ENCODE measurements around the gene RPL7L1. TPM values are rescaled to one million over a fixed set of nuclear protein-coding genes. Genes with fewer than 3 reads are reported as not detected.

Gene RPL7L1
- total and polyA plus RNA-seq, 8 donors: 64.6 to 122 (median 111) TPM

- no peak for TF ChIP-seq CTCF (IDR thresholded peaks at IDR 0.05)
- DNase-seq (peak in 1 of 4 donors; percentile 41), ATAC-seq (no peak)
- intact Hi-C loops (cut with DNase I): no loop called here
- Histone ChIP-seq H3K9me3 (no peaks in the 10 kb centered on the region), H3K4me3 (no peak overlapping the region), H3K27ac (no peak overlapping the region), H3K27me3 (no peaks in the 10 kb centered on the region), H3K4me1 (peaks cover 0 to 31% of the 10 kb centered on the region in 2 donors), H3K36me3 (peaks cover 0 to 89% of the 10 kb centered on the region in 2 donors)
Measured at GRCh38 chr6:42937548-42938427, 58.4 kb downstream of the RPL7L1 start.

- no peak overlapping the region for H3K27ac ChIP-seq
- H3K27me3 ChIP-seq: no peaks in the 10 kb centered on the region
- H3K4me1 ChIP-seq: peaks cover 0 to 25% of the 10 kb centered on the region in 2 donors
- DNase-seq: no peak
- ATAC-seq: no peak
- H3K36me3 ChIP-seq: peaks cover 0 to 96% of the 10 kb centered on the region in 2 donors
- no peaks in the 10 kb centered on the region for H3K9me3 ChIP-seq
- H3K4me3 ChIP-seq: no peak overlapping the region
- no peak for TF ChIP-seq CTCF (IDR thresholded peaks at IDR 0.05)
- intact Hi-C loops (cut with DNase I): no loop called here
Measured at GRCh38 chr6:42938428-42938796, 59.0 kb downstream of the RPL7L1 start.

- Histone ChIP-seq H3K36me3 (peaks cover 0 to 100% of the 10 kb centered on the region in 2 donors), H3K4me3 (no peak overlapping the region), H3K9me3 (no peaks in the 10 kb centered on the region), H3K27me3 (no peaks in the 10 kb centered on the region), H3K27ac (no peak overlapping the region), H3K4me1 (peaks cover 0 to 17% of the 10 kb centered on the region in 2 donors)
- DNase-seq (peak in 1 of 4 donors; percentile 39), ATAC-seq (no peak)
- intact Hi-C loops (cut with DNase I): no loop called here
- TF ChIP-seq CTCF (IDR thresholded peaks at IDR 0.05): no peak
Measured at GRCh38 chr6:42938987-42939809, 59.8 kb downstream of the RPL7L1 start.

Other genes starting within 250 kb of the RPL7L1 start
- 1 to 10 TPM; 1.7 to 1.9 TPM for gene PRPH2, start 157.0 kb upstream of the RPL7L1 start, total RNA-seq
- gene PRPH2, start 157.0 kb upstream of the RPL7L1 start, polyA plus RNA-seq (ENCODE audit: insufficient read length in 6 of 6): 1 to 10 TPM; 2.7 to 5.6 (median 4.8) TPM
- 10 to 100 TPM; 16.8 to 20.4 TPM for gene TBCC, start 133.5 kb upstream of the RPL7L1 start, total RNA-seq
- 10 to 100 TPM; 15.6 to 19.2 (median 18.3) TPM for gene TBCC, start 133.5 kb upstream of the RPL7L1 start, polyA plus RNA-seq (ENCODE audit: insufficient read length in 6 of 6)
- gene BICRAL, start 97.6 kb upstream of the RPL7L1 start, total RNA-seq: 10 to 100 TPM; 12.6 to 15.9 TPM
- 10 to 100 TPM; 17.6 to 20.0 (median 19.2) TPM for gene BICRAL, start 97.6 kb upstream of the RPL7L1 start, polyA plus RNA-seq (ENCODE audit: insufficient read length in 6 of 6)
- 1 to 10 TPM; 2.0 to 2.1 TPM for gene PTCRA, start 36.4 kb downstream of the RPL7L1 start, total RNA-seq
- gene PTCRA, start 36.4 kb downstream of the RPL7L1 start, polyA plus RNA-seq (ENCODE audit: insufficient read length in 6 of 6): under 1 TPM in 5 of 6 donors, not detected in 1; 0.38 to 0.79 (median 0.58) TPM
- gene CNPY3, start 49.9 kb downstream of the RPL7L1 start, total RNA-seq: 10 to 100 TPM; 71.4 to 74.1 TPM
- gene CNPY3, start 49.9 kb downstream of the RPL7L1 start, polyA plus RNA-seq (ENCODE audit: insufficient read length in 6 of 6): 10 to 100 TPM; 59.2 to 72.1 (median 63.2) TPM
- gene GNMT, start 81.1 kb downstream of the RPL7L1 start, total RNA-seq: 1 to 10 TPM in 1 of 2 donors, under 1 TPM in 1; 0.86 to 1.0 TPM
- gene GNMT, start 81.1 kb downstream of the RPL7L1 start, polyA plus RNA-seq (ENCODE audit: insufficient read length in 6 of 6): 1 to 10 TPM in 2 of 6 donors, under 1 TPM in 4; 0.79 to 2.3 (median 0.96) TPM
- 10 to 100 TPM; 23.2 to 25.2 TPM for gene PEX6, start 99.6 kb downstream of the RPL7L1 start, total RNA-seq
- 10 to 100 TPM; 15.2 to 27.1 (median 18.1) TPM for gene PEX6, start 99.6 kb downstream of the RPL7L1 start, polyA plus RNA-seq (ENCODE audit: insufficient read length in 6 of 6)
- 10 to 100 TPM; 30.0 to 35.0 TPM for gene PPP2R5D, start 105.0 kb downstream of the RPL7L1 start, total RNA-seq
- 10 to 100 TPM; 56.8 to 76.3 (median 63.3) TPM for gene PPP2R5D, start 105.0 kb downstream of the RPL7L1 start, polyA plus RNA-seq (ENCODE audit: insufficient read length in 6 of 6)
- 10 to 100 TPM; 42.7 to 52.1 TPM for gene MEA1, start 134.3 kb downstream of the RPL7L1 start, total RNA-seq
- 10 to 100 TPM; 73.4 to 82.6 (median 77.5) TPM for gene MEA1, start 134.3 kb downstream of the RPL7L1 start, polyA plus RNA-seq (ENCODE audit: insufficient read length in 6 of 6)
- gene KLHDC3, start 134.6 kb downstream of the RPL7L1 start, total RNA-seq: 10 to 100 TPM; 50.5 to 65.4 TPM
- 100 to 1,000 TPM in 3 of 6 donors, 10 to 100 TPM in 3; 95.3 to 110 (median 103) TPM for gene KLHDC3, start 134.6 kb downstream of the RPL7L1 start, polyA plus RNA-seq (ENCODE audit: insufficient read length in 6 of 6)
- gene RRP36, start 142.0 kb downstream of the RPL7L1 start, total RNA-seq: 10 to 100 TPM; 43.3 to 53.5 TPM
- gene RRP36, start 142.0 kb downstream of the RPL7L1 start, polyA plus RNA-seq (ENCODE audit: insufficient read length in 6 of 6): 10 to 100 TPM; 48.0 to 55.2 (median 50.2) TPM
- gene CUL7, start 174.2 kb downstream of the RPL7L1 start, total RNA-seq: 10 to 100 TPM; 22.0 to 28.4 TPM
- gene CUL7, start 174.2 kb downstream of the RPL7L1 start, polyA plus RNA-seq (ENCODE audit: insufficient read length in 6 of 6): 10 to 100 TPM; 42.0 to 54.3 (median 43.6) TPM
- 10 to 100 TPM; 35.2 to 43.4 TPM for gene MRPL2, start 179.8 kb downstream of the RPL7L1 start, total RNA-seq
- 10 to 100 TPM; 36.2 to 48.0 (median 40.5) TPM for gene MRPL2, start 179.8 kb downstream of the RPL7L1 start, polyA plus RNA-seq (ENCODE audit: insufficient read length in 6 of 6)
- 10 to 100 TPM; 20.2 to 38.8 TPM for gene KLC4, start 180.0 kb downstream of the RPL7L1 start, total RNA-seq
- 10 to 100 TPM; 44.5 to 55.6 (median 53.3) TPM for gene KLC4, start 180.0 kb downstream of the RPL7L1 start, polyA plus RNA-seq (ENCODE audit: insufficient read length in 6 of 6)
- 100 to 1,000 TPM in 1 of 2 donors, 10 to 100 TPM in 1; 89.2 to 179 TPM for gene PTK7, start 196.7 kb downstream of the RPL7L1 start, total RNA-seq
- gene PTK7, start 196.7 kb downstream of the RPL7L1 start, polyA plus RNA-seq (ENCODE audit: insufficient read length in 6 of 6): 100 to 1,000 TPM; 274 to 312 (median 289) TPM

Data from left lung (tissue), 10 donors.